GM19099 (cell line): ENCODE data around the gene SCO2.

ENCODE experiments used
- POLR2A ChIP-seq: IDR thresholded peaks from 3 replicates; pipeline ENCODE4 v1.6.1; 2011; ENCODE audit warnings: low read depth; ENCODE audit not compliant: insufficient read length; ENCODE audit errors: extremely low read depth

Gene SCO2

GRCh38 chr22:50503475-50504145 lies 21.8 kb downstream of the SCO2 start:
- TF ChIP-seq POLR2A = no peak

- TF ChIP-seq POLR2A = no peak
These were observed 22.5 kb downstream of the SCO2 start for GRCh38 chr22:50502628-50503474.

GRCh38 chr22:50502096-50502495 lies 23.3 kb downstream of the SCO2 start:
- TF ChIP-seq POLR2A = no peak

- TF ChIP-seq POLR2A = no peak
These were observed 24.9 kb downstream of the SCO2 start for GRCh38 chr22:50500452-50500851.

- no peak for TF ChIP-seq POLR2A
These were observed 27.0 kb downstream of the SCO2 start for GRCh38 chr22:50498322-50498890.

- no peak for TF ChIP-seq POLR2A
These were observed 28.3 kb downstream of the SCO2 start for GRCh38 chr22:50497093-50497492.

GRCh38 chr22:50490531-50491308 lies 34.7 kb downstream of the SCO2 start:
- no peak for TF ChIP-seq POLR2A

GRCh38 chr22:50489363-50490243 lies 35.8 kb downstream of the SCO2 start:
- TF ChIP-seq POLR2A = no peak

GRCh38 chr22:50488886-50489285 lies 36.5 kb downstream of the SCO2 start:
- TF ChIP-seq POLR2A = no peak

- no peak for TF ChIP-seq POLR2A
These were observed 37.3 kb downstream of the SCO2 start for GRCh38 chr22:50488006-50488677.

- no peak for TF ChIP-seq POLR2A
These were observed 38.0 kb downstream of the SCO2 start for GRCh38 chr22:50487290-50488005.

GRCh38 chr22:50486561-50487289 lies 38.7 kb downstream of the SCO2 start, which contains the start of gene MIOX:
MIOX (plus strand) TSS chr22:50486859; CDS start chr22:50486898, 39 bp downstream.
- TF ChIP-seq POLR2A = no peak
